Ishikawa (cell line): Measurements from ENCODE around the gene MAT2A.

Source experiments
- CEBPB ChIP-seq: IDR thresholded peaks from 2 replicates; pipeline ENCODE4 v1.6.1; 2012
- EGR1 ChIP-seq: IDR thresholded peaks from 2 replicates; pipeline ENCODE4 v1.6.1; 2012
- EP300 ChIP-seq: IDR thresholded peaks from 2 replicates; pipeline ENCODE4 v1.6.1; 2012; ENCODE audit warnings: borderline replicate concordance
- FOXM1 ChIP-seq: IDR thresholded peaks from 2 replicates; pipeline ENCODE4 v1.6.1; 2012; ENCODE audit warnings: low read depth, borderline replicate concordance
- NFIC ChIP-seq: IDR thresholded peaks from 2 replicates; pipeline ENCODE4 v1.6.1; 2012
- RAD21 ChIP-seq: IDR thresholded peaks from 2 replicates; pipeline ENCODE4 v1.6.1; 2012; ENCODE audit warnings: low read depth
- TAF1 ChIP-seq: IDR thresholded peaks from 2 replicates; pipeline ENCODE4 v1.6.1; 2012; ENCODE audit warnings: low read depth, mild to moderate bottlenecking
- TCF12 ChIP-seq: IDR thresholded peaks from 2 replicates; pipeline ENCODE4 v1.6.1; 2012; ENCODE audit warnings: low read depth
- TEAD4 ChIP-seq: IDR thresholded peaks from 2 replicates; pipeline ENCODE4 v1.6.1; 2012
- YY1 ChIP-seq: IDR thresholded peaks from 2 replicates; pipeline ENCODE4 v1.6.1; 2012; ENCODE audit warnings: low read depth
- ZBTB7A ChIP-seq: IDR thresholded peaks from 2 replicates; pipeline ENCODE4 v1.6.1; 2012; ENCODE audit warnings: low read depth
- TF ChIP-seq, protein P1 (sequence below): IDR thresholded peaks from 2 replicates; pipeline ENCODE4 v1.6.1; 2012; ENCODE audit warnings: low read depth, mild to moderate bottlenecking
- TF ChIP-seq, protein P2 (sequence below): IDR thresholded peaks from 2 replicates; pipeline ENCODE4 v1.6.1; 2012
- TF ChIP-seq, protein P3 (sequence below): IDR thresholded peaks from 2 replicates; pipeline ENCODE4 v1.6.1; 2012

- TF ChIP-seq EP300 (no peak), ZBTB7A (no peak), EGR1 (no peak), TAF1 (no peak), YY1 (no peak), CEBPB (no peak), RAD21 (no peak), FOXM1 (no peak), NFIC (no peak), TCF12 (no peak), TEAD4 (no peak)
- TF ChIP-seq, protein P1, sequence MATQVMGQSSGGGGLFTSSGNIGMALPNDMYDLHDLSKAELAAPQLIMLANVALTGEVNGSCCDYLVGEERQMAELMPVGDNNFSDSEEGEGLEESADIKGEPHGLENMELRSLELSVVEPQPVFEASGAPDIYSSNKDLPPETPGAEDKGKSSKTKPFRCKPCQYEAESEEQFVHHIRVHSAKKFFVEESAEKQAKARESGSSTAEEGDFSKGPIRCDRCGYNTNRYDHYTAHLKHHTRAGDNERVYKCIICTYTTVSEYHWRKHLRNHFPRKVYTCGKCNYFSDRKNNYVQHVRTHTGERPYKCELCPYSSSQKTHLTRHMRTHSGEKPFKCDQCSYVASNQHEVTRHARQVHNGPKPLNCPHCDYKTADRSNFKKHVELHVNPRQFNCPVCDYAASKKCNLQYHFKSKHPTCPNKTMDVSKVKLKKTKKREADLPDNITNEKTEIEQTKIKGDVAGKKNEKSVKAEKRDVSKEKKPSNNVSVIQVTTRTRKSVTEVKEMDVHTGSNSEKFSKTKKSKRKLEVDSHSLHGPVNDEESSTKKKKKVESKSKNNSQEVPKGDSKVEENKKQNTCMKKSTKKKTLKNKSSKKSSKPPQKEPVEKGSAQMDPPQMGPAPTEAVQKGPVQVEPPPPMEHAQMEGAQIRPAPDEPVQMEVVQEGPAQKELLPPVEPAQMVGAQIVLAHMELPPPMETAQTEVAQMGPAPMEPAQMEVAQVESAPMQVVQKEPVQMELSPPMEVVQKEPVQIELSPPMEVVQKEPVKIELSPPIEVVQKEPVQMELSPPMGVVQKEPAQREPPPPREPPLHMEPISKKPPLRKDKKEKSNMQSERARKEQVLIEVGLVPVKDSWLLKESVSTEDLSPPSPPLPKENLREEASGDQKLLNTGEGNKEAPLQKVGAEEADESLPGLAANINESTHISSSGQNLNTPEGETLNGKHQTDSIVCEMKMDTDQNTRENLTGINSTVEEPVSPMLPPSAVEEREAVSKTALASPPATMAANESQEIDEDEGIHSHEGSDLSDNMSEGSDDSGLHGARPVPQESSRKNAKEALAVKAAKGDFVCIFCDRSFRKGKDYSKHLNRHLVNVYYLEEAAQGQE = no peak
- TF ChIP-seq, protein P2, sequence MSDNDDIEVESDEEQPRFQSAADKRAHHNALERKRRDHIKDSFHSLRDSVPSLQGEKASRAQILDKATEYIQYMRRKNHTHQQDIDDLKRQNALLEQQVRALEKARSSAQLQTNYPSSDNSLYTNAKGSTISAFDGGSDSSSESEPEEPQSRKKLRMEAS = no peak
- TF ChIP-seq, protein P3, sequence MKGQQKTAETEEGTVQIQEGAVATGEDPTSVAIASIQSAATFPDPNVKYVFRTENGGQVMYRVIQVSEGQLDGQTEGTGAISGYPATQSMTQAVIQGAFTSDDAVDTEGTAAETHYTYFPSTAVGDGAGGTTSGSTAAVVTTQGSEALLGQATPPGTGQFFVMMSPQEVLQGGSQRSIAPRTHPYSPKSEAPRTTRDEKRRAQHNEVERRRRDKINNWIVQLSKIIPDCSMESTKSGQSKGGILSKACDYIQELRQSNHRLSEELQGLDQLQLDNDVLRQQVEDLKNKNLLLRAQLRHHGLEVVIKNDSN = no peak
Measured at GRCh38 chr2:85564144-85564563, 25.2 kb downstream of the MAT2A start.
